Measurements from ENCODE around the gene COL4A2.

COL4A2 gene

GRCh38 chr13:110350049-110350448 is 43.0 kb downstream of the COL4A2 start:
- no peak for TF ChIP-seq CTCF (IDR thresholded peaks at IDR 0.05; ENCODE audit: borderline replicate concordance, insufficient read depth, low read depth, low read length)
- no peak overlapping the region for H3K4me3 ChIP-seq (ENCODE audit: low read depth, low read length)

- H3K4me3 ChIP-seq (ENCODE audit: low read depth, low read length) = no peak overlapping the region
- TF ChIP-seq CTCF (IDR thresholded peaks at IDR 0.05; ENCODE audit: borderline replicate concordance, insufficient read depth, low read depth, low read length) = no peak
These were observed 43.4 kb downstream of the COL4A2 start for GRCh38 chr13:110350509-110350908.

GRCh38 chr13:110351636-110352420 is 44.7 kb downstream of the COL4A2 start:
- H3K4me3 ChIP-seq (ENCODE audit: low read depth, low read length) = no peak overlapping the region
- no peak for TF ChIP-seq CTCF (IDR thresholded peaks at IDR 0.05; ENCODE audit: borderline replicate concordance, insufficient read depth, low read depth, low read length)

- 0 out of 2 replicates have a peak, but pooled peaks have one; percentile 23 for TF ChIP-seq CTCF (IDR thresholded peaks at IDR 0.05; ENCODE audit: borderline replicate concordance, insufficient read depth, low read depth, low read length)
- H3K4me3 ChIP-seq (ENCODE audit: low read depth, low read length) = no peak overlapping the region
These were observed 45.7 kb downstream of the COL4A2 start for GRCh38 chr13:110352735-110353134.

GRCh38 chr13:110353339-110353977 is 46.4 kb downstream of the COL4A2 start:
- no peak for TF ChIP-seq CTCF (IDR thresholded peaks at IDR 0.05; ENCODE audit: borderline replicate concordance, insufficient read depth, low read depth, low read length)
- no peak overlapping the region for H3K4me3 ChIP-seq (ENCODE audit: low read depth, low read length)

GRCh38 chr13:110354123-110354627 is 47.1 kb downstream of the COL4A2 start:
- no peak for TF ChIP-seq CTCF (IDR thresholded peaks at IDR 0.05; ENCODE audit: borderline replicate concordance, insufficient read depth, low read depth, low read length)
- H3K4me3 ChIP-seq (ENCODE audit: low read depth, low read length) = no peak overlapping the region
